Measurements from ENCODE around the gene PSD2.

PSD2 gene

DNA sequence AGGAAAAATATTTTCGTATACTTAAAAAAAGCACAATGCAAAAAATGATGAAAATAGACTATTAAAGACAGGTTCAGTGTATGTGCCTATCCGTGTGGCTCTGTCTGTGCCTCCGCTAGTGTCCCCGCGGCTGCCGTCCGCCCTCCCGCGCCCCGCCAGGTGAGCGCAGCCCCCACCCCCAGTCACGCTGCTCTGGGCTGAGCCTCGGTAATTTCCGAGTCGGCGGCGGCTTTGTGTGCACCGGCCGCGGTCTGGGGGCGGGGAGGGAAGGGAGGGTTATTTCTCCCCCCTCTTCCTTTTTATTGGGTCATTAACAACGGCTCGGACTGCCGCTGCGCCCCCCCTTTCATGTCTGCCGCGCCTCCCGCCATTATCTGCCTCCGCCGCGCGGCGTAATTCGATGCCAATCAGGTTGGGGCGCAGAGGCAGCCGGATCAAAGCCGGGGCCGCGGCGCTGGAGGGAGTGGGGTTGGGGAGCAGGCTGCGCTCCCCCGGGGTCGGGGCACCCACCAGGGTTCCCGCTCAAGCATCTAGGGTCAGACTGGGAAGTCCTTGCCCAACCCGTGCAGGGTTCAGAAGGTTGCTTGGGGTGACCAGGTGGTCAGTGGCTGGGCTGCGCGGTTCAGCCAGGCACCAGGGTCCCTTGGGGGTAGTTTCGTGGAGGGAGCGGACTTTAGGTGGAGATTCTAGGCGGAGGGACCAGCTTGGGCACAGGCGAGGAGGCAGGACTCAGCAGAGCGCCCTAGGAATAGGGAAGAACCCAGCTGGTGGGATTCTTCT is 39.5 kb upstream of the PSD2 start:
- FAIRE-seq = no peak
- TF ChIP-seq POLR2A (IDR thresholded peaks at IDR 0.05; ENCODE audit: low read depth, low read length) (no peak), TAF1 (IDR thresholded peaks at IDR 0.05; ENCODE audit: low read depth, low read length) (no peak), PAX5 (IDR thresholded peaks at IDR 0.05; ENCODE audit: insufficient read depth, low read length, severe bottlenecking) (no peak), SPI1 (IDR thresholded peaks at IDR 0.05; ENCODE audit: low read depth, low read length) (no peak)
- DNase-seq (ENCODE audit: insufficient read length, low spot score) = no peak

- no peak for TF ChIP-seq POU2F2 (IDR thresholded peaks at IDR 0.05; ENCODE audit: low read depth, low read length)
- TF ChIP-seq POLR2AphosphoS5 (IDR thresholded peaks at IDR 0.05; ENCODE audit: low read depth, low read length) = no peak
- TF ChIP-seq PAX5 (IDR thresholded peaks at IDR 0.05; ENCODE audit: insufficient read depth, low read length, severe bottlenecking) = no peak
- TF ChIP-seq TAF1 (IDR thresholded peaks at IDR 0.05; ENCODE audit: low read depth, low read length) = no peak
- no peak for TF ChIP-seq POLR2A (IDR thresholded peaks at IDR 0.05; ENCODE audit: low read depth, low read length)
- no peak for TF ChIP-seq SPI1 (IDR thresholded peaks at IDR 0.05; ENCODE audit: low read depth, low read length)
- FAIRE-seq (no peak), DNase-seq (ENCODE audit: insufficient read length, low spot score) (no peak)
Measured at GRCh38 chr5:139756971-139757370, 38.6 kb upstream of the PSD2 start.

DNA sequence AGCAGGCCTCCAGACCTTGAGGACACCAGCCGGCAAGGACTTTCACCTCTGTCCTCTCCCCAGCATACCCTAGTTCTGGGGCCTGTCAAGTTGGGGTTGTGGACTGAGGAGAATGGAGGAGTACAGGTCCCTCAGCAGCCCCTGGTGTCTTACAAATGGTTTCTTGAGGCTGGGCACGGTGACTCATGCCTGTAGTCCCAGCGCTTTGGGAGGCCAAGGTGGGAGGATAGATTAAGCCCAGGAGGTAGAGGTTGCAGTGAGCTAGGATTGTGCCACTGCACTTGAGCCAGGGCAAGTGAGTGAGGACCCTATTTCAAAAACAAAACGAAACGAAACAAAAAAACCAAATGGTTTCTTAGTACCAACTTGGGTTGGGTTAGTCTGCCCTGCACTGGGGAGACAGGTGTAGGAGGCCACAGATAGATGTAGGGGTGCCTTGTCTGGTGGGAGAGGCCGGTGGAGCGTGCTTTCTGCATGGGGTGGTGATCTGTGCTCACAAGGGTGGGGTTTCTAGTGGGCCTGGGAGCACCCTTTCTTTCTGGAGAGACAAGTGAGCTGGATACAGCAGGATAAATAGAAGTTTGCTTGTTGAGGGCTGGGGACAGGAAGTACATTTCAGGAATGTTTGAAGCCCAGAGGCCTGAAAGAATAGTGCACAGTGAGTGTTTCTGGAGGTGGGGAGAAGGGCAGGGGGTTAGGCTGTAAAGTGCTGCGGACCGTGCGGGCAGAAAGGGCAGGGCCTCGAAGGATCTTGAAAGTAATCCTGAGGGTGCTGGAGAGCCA is 37.7 kb upstream of the PSD2 start:
- TF ChIP-seq POU2F2 (IDR thresholded peaks at IDR 0.05; ENCODE audit: low read depth, low read length) (no peak), SPI1 (IDR thresholded peaks at IDR 0.05; ENCODE audit: low read depth, low read length) (no peak)
- FAIRE-seq (no peak), DNase-seq (ENCODE audit: insufficient read length, low spot score) (no peak)

DNA sequence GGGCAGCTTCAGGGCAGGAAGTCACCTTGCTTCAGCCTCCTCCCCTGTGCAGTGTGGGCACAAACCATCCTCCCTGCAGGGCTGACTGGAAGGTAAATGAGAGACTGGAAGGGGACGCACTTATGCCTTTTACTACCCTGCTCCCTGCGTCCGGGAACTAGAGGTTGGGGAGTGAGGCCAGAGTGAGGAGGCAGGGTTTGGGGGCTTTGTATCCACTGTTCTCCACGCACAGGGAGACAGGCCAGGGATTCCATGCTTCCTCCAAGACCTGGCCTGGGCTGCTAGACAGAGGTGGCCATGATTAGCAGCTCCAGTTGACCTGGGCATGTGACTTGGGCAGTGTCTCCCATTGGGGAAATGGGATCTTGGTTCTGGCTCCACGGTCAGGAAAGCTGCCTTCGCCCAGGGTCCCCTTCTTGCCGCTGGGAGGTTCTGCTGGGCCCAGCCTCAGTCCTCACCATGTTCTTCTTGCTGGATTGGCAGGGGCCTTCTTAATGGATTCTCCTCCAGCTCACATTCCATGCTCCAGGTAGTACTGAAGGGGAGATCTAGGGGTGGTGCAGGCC is 37.0 kb upstream of the PSD2 start:
- FAIRE-seq = no peak
- DNase-seq (ENCODE audit: insufficient read length, low spot score) = no peak
- no peak for TF ChIP-seq TAF1 (IDR thresholded peaks at IDR 0.05; ENCODE audit: low read depth, low read length)
- no peak for TF ChIP-seq POU2F2 (IDR thresholded peaks at IDR 0.05; ENCODE audit: low read depth, low read length)
- no peak for TF ChIP-seq POLR2A (IDR thresholded peaks at IDR 0.05; ENCODE audit: low read depth, low read length)
- TF ChIP-seq PAX5 (IDR thresholded peaks at IDR 0.05; ENCODE audit: insufficient read depth, low read length, severe bottlenecking) = no peak
- no peak for TF ChIP-seq SPI1 (IDR thresholded peaks at IDR 0.05; ENCODE audit: low read depth, low read length)
- TF ChIP-seq POLR2AphosphoS5 (IDR thresholded peaks at IDR 0.05; ENCODE audit: low read depth, low read length) = no peak

GRCh38 chr5:139759219-139759721 is 36.3 kb upstream of the PSD2 start:
- TF ChIP-seq POU2F2 (IDR thresholded peaks at IDR 0.05; ENCODE audit: low read depth, low read length) (no peak), PAX5 (IDR thresholded peaks at IDR 0.05; ENCODE audit: insufficient read depth, low read length, severe bottlenecking) (no peak), POLR2A (IDR thresholded peaks at IDR 0.05; ENCODE audit: low read depth, low read length) (no peak), TAF1 (IDR thresholded peaks at IDR 0.05; ENCODE audit: low read depth, low read length) (no peak), SPI1 (IDR thresholded peaks at IDR 0.05; ENCODE audit: low read depth, low read length) (no peak), POLR2AphosphoS5 (IDR thresholded peaks at IDR 0.05; ENCODE audit: low read depth, low read length) (no peak)
- no peak for FAIRE-seq
- DNase-seq (ENCODE audit: insufficient read length, low spot score) = no peak

- FAIRE-seq = peak; percentile 23
- TF ChIP-seq TAF1 (IDR thresholded peaks at IDR 0.05; ENCODE audit: low read depth, low read length) (no peak), POU2F2 (IDR thresholded peaks at IDR 0.05; ENCODE audit: low read depth, low read length) (no peak), POLR2AphosphoS5 (IDR thresholded peaks at IDR 0.05; ENCODE audit: low read depth, low read length) (no peak), PAX5 (IDR thresholded peaks at IDR 0.05; ENCODE audit: insufficient read depth, low read length, severe bottlenecking) (no peak), SPI1 (IDR thresholded peaks at IDR 0.05; ENCODE audit: low read depth, low read length) (no peak), POLR2A (IDR thresholded peaks at IDR 0.05; ENCODE audit: low read depth, low read length) (no peak)
- DNase-seq (ENCODE audit: insufficient read length, low spot score) = no peak
Measured at GRCh38 chr5:139760066-139761056, 35.2 kb upstream of the PSD2 start.

DNA sequence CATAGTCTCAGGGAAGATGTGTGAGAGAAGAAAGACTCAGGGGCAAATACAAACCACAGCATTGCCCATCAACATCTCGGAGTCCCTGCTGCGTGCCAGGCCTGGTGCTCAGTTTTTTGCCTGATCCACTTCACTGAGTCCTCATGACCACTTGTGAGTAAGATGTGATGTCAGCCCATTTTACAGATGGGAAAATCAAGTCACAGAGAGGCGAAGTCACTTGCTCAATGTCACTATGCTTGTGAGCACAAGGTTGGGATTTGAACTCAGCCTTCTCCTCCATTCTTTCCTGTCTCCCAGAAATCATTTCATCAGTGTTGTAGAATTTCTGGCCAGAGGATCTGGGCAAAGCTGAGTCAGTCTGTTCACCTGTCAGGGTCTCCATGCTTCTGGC is 34.6 kb upstream of the PSD2 start:
- TF ChIP-seq POU2F2 (IDR thresholded peaks at IDR 0.05; ENCODE audit: low read depth, low read length) (no peak), SPI1 (IDR thresholded peaks at IDR 0.05; ENCODE audit: low read depth, low read length) (no peak), TAF1 (IDR thresholded peaks at IDR 0.05; ENCODE audit: low read depth, low read length) (no peak), PAX5 (IDR thresholded peaks at IDR 0.05; ENCODE audit: insufficient read depth, low read length, severe bottlenecking) (no peak), POLR2A (IDR thresholded peaks at IDR 0.05; ENCODE audit: low read depth, low read length) (no peak)
- DNase-seq (ENCODE audit: insufficient read length, low spot score) (no peak), FAIRE-seq (no peak)

DNA sequence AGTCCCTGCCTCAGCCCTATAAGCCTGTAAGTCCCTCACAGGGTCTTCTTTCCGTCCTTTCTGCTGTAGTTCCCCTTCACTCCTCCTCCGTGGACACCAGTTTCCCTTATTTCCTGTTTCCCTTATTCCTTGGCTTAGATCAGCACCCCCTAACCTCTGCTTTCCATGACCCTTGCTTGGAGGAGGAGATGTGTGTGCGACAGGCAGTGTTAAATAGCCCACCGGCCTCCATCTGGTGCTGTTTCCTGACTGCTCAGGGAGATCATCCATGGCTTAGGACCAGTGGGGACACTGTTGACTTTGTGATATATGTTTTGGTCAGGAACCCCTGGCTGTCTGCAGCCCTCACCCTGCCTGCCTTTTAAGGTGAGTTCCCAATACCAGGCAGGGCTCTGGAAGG is 34.1 kb upstream of the PSD2 start:
- no peak for FAIRE-seq
- TF ChIP-seq POU2F2 (IDR thresholded peaks at IDR 0.05; ENCODE audit: low read depth, low read length) (no peak), TAF1 (IDR thresholded peaks at IDR 0.05; ENCODE audit: low read depth, low read length) (no peak), POLR2A (IDR thresholded peaks at IDR 0.05; ENCODE audit: low read depth, low read length) (no peak), PAX5 (IDR thresholded peaks at IDR 0.05; ENCODE audit: insufficient read depth, low read length, severe bottlenecking) (no peak)
- no peak for DNase-seq (ENCODE audit: insufficient read length, low spot score)
